Smooth muscle cell (in vitro differentiated cells): ENCODE results near the gene DNAJC18. TPM values are rescaled to one million over a fixed set of nuclear protein-coding genes. Genes with fewer than 3 reads are reported as not detected.

Experiments used
- DNase-seq: peaks from one replicate; lab custom pipeline; 2025; ENCODE audit not compliant: unreplicated experiment; lab: John Stamatoyannopoulos, UW
- H2AFZ ChIP-seq: fragments of 200-600 bp; sonication (generic); 2 replicates; pipeline ENCODE4 v1.6.0; 2016; ENCODE audit warnings: antibody characterized with exemption, low read depth, mild to moderate bottlenecking
- H3F3A ChIP-seq: fragments of 200-600 bp; sonication (generic); 2 replicates; pipeline ENCODE4 v1.6.0; 2017; ENCODE audit warnings: antibody characterized with exemption, low read depth
- H3K27ac ChIP-seq: fragments of 200-600 bp; sonication (generic); 2 replicates; pipeline ENCODE4 v1.5.1; 2016; ENCODE audit warnings: low read depth, mild to moderate bottlenecking
- H3K27me3 ChIP-seq: fragments of 200-600 bp; sonication (generic); 2 replicates; pipeline ENCODE4 v1.6.1; 2016; ENCODE audit warnings: low read depth, mild to moderate bottlenecking
- H3K36me3 ChIP-seq: fragments of 200-600 bp; sonication (generic); 2 replicates; pipeline ENCODE4 v1.5.1; 2016; ENCODE audit warnings: low read depth
- H3K4me1 ChIP-seq: fragments of 200-600 bp; sonication (generic); 2 replicates; pipeline ENCODE4 v1.5.1; 2016; ENCODE audit warnings: low read depth
- H3K4me2 ChIP-seq: fragments of 200-600 bp; sonication (generic); 2 replicates; pipeline ENCODE4 v1.6.0; 2016; ENCODE audit warnings: mild to moderate bottlenecking
- H3K4me3 ChIP-seq: fragments of 200-600 bp; sonication (generic); 2 replicates; pipeline ENCODE4 v1.5.1; 2016; ENCODE audit warnings: mild to moderate bottlenecking
- H3K79me2 ChIP-seq: fragments of 200-600 bp; sonication (generic); 2 replicates; pipeline ENCODE4 v1.6.0; 2016; ENCODE audit warnings: low read depth, mild to moderate bottlenecking
- H3K9ac ChIP-seq: fragments of 200-600 bp; sonication (generic); 2 replicates; pipeline ENCODE4 v1.6.0; 2016; ENCODE audit warnings: low read depth
- H3K9me3 ChIP-seq: fragments of 200-600 bp; sonication (generic); replicated peaks from 2 replicates; pipeline ENCODE4 v1.5.1; 2016; ENCODE audit warnings: low read depth
- H4K20me1 ChIP-seq: fragments of 200-600 bp; sonication (generic); 2 replicates; pipeline ENCODE4 v1.6.0; 2016; ENCODE audit warnings: low read depth
- WGBS: methylation state at CpG from one replicate; pipeline ENCODE4 v1.1.7; 2016; ENCODE audit warnings: low lambda C conversion rate; 5-methylcytosine and 5-hydroxymethylcytosine counted together
- polyA plus RNA-seq: library from polyadenylated mRNA; unstranded; fragments of >200 nt; fragmentation: Nextera tagmentation; extraction: Ambion mirVana; gene quantifications from 2 replicates; pipeline ENCODE4 v1.2.1, GENCODE V29; 2016
- total RNA-seq: library from RNA; depleted of rRNA; stranded (reverse); fragments of >200 nt; gene quantifications from 2 replicates; pipeline ENCODE4 v1.2.3, GENCODE V29; 2014
- TF ChIP-seq, protein P1 (sequence below): fragments of 200-600 bp; sonication (generic); IDR thresholded peaks from 2 replicates; pipeline ENCODE4 v1.5.1; 2017; ENCODE audit warnings: borderline replicate concordance, mild to moderate bottlenecking, antibody characterized with exemption; ENCODE audit not compliant: insufficient read depth, poor library complexity, severe bottlenecking

DNAJC18 gene
- total and polyA plus RNA-seq, 2 experiments from 2014 or later: 9.6 to 16.9 TPM

DNA sequence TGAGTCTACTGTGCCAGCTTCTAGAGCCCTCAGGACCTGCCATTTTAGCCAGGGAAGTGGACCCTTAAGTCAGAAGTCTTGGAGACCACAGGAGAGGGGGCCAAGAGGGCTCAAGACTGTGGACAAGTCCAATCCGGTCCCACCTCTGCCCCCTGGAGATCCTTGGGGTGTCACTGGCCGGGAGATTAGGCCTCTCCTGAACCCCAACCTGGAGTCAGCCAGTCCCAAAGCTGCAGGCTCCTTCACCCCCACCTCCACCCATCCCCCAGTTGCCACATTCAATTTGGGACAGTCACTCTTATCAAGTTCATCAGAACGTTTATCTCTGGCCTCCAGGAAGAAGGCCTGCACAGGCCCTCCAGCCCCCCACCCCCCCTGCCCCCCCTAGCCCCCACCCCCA is 56.5 kb downstream of the DNAJC18 start:
- H3K9ac ChIP-seq: no peak overlapping the region
- no peaks in the 10 kb centered on the region for H4K20me1 ChIP-seq
- H3K79me2 ChIP-seq: no peaks in the 10 kb centered on the region
- 73% methylated on average over 3 of the region's 3 CpGs for WGBS
- H3K27me3 ChIP-seq: no peaks in the 10 kb centered on the region
- TF ChIP-seq, protein P1, sequence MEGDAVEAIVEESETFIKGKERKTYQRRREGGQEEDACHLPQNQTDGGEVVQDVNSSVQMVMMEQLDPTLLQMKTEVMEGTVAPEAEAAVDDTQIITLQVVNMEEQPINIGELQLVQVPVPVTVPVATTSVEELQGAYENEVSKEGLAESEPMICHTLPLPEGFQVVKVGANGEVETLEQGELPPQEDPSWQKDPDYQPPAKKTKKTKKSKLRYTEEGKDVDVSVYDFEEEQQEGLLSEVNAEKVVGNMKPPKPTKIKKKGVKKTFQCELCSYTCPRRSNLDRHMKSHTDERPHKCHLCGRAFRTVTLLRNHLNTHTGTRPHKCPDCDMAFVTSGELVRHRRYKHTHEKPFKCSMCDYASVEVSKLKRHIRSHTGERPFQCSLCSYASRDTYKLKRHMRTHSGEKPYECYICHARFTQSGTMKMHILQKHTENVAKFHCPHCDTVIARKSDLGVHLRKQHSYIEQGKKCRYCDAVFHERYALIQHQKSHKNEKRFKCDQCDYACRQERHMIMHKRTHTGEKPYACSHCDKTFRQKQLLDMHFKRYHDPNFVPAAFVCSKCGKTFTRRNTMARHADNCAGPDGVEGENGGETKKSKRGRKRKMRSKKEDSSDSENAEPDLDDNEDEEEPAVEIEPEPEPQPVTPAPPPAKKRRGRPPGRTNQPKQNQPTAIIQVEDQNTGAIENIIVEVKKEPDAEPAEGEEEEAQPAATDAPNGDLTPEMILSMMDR: no peak
- no peak overlapping the region for H2AFZ ChIP-seq
- H3K4me2 ChIP-seq: no peak overlapping the region
- H3F3A ChIP-seq: no peaks in the 10 kb centered on the region
- H3K9me3 ChIP-seq: no peaks in the 10 kb centered on the region
- H3K4me3 ChIP-seq: no peak overlapping the region
- H3K36me3 ChIP-seq: no peaks in the 10 kb centered on the region
- H3K4me1 ChIP-seq: no peaks in the 10 kb centered on the region
- H3K27ac ChIP-seq: no peak overlapping the region
- DNase-seq: no peak

GRCh38 chr5:139381837-139382761 is 57.2 kb downstream of the DNAJC18 start:
- H3K4me2 ChIP-seq: no peak overlapping the region
- no peaks in the 10 kb centered on the region for H3K4me1 ChIP-seq
- H3K9ac ChIP-seq: no peak overlapping the region
- 91% methylated on average over 27 of the region's 28 CpGs for WGBS
- H2AFZ ChIP-seq: no peak overlapping the region
- H3K27ac ChIP-seq: no peak overlapping the region
- no peak overlapping the region for H3K4me3 ChIP-seq
- no peaks in the 10 kb centered on the region for H3K9me3 ChIP-seq
- no peaks in the 10 kb centered on the region for H3K27me3 ChIP-seq
- H3K79me2 ChIP-seq: no peaks in the 10 kb centered on the region
- H3F3A ChIP-seq: no peaks in the 10 kb centered on the region
- H3K36me3 ChIP-seq: no peaks in the 10 kb centered on the region
- DNase-seq: no peak
- H4K20me1 ChIP-seq: no peaks in the 10 kb centered on the region
- TF ChIP-seq, protein P1: no peak

DNA sequence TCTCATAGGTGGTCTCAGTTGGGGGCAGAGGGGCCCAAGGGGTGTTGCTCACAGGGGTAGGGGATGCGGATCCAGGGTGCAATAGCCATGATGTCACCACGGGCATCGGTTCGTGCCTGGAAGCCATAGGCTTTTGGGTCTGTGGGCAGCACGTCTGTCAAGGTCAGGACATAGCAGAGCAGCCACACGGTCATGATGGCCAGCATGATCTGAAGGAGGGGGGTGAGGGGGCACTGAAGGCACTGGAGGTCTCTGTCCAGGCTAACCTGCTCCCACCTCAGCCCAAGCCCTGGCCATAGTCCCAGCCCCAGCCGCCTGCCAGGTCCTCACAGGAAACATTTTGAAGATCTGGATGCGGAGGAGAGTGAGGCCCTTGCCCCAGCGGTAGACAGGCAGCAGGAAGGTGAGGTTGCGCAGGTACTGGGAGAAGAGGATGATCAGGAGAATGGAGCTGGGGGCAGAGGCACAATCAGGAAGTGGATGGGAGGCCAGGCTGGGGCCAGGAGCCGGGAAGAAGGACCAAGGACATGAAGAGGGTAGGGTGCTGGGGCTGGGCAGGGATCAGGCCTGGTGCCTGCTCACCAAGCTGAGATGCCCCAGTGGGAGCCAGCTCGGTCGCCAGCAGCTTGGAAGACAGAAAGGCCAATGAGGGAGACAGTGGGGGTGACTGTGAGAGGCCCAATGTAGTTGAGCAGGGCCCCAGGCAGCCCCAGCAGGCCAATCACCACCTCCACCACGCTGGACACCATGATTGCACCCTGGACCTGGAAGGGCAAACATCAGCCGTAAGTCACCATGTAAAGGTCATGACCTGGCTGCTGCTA is 59.5 kb downstream of the DNAJC18 start:
- Histone ChIP-seq H3K9ac (no peak overlapping the region), H3K79me2 (no peaks in the 10 kb centered on the region), H3K36me3 (no peaks in the 10 kb centered on the region), H3F3A (no peaks in the 10 kb centered on the region), H4K20me1 (no peaks in the 10 kb centered on the region), H3K9me3 (no peaks in the 10 kb centered on the region), H3K27ac (no peak overlapping the region), H3K27me3 (no peaks in the 10 kb centered on the region), H3K4me1 (no peaks in the 10 kb centered on the region), H2AFZ (no peak overlapping the region), H3K4me2 (no peak overlapping the region), H3K4me3 (no peak overlapping the region)
- WGBS: 95% methylated on average over 15 of the region's 15 CpGs
- TF ChIP-seq, protein P1: no peak
- DNase-seq: no peak
